HFF-Myc (cell line): ENCODE measurements around the gene NR2C2AP.
"Not testable (repeated sequence)": the region's sequence is repeated elsewhere in the genome, so short reads cannot be mapped to it uniquely, and the experiment has no call there.

ENCODE experiments used
- DNase-seq: peaks from one replicate; pipeline ENCODE4 v3.0.0-alpha.2; 2011; ENCODE audit warnings: low read depth; ENCODE audit errors: extremely low read depth
- H3K4me3 ChIP-seq: replicated peaks from 2 replicates; pipeline ENCODE4 v1.5.1; 2011; ENCODE audit warnings: low read depth, mild to moderate bottlenecking, control low read depth, low read length
- TF ChIP-seq, protein P1 (sequence below): IDR thresholded peaks from 2 replicates; pipeline ENCODE4 v1.5.1; 2012; ENCODE audit warnings: mild to moderate bottlenecking, low read depth, low read length, control low read depth; ENCODE audit errors: missing control alignments

The NR2C2AP gene

GRCh38 chr19:19185853-19186740 is 17.1 kb downstream of the NR2C2AP start:
- no peak for DNase-seq

DNA sequence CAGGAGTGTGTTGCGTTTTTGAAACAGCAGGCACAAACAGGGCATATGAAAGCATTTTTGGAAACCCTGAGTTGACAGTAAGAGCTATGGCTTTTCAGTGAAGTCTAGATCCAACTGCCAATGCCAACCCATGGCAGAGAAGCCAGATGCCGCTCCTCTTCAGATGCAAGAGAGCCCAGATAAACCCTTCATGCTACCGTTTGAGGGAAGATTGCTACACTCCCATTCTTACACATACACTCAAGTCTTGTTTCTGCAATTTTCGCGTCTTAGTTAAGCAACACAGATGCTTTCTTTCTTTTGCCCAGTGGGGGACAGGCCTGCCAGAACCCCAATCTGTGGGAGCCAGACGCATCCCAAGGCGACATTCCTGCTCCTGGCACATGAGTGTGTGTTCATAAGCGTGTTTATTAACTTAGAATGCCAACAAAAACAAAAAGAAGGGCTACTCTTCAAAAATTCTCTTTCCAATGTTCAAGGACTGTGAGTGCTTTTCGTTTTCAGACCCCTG is 21.7 kb downstream of the NR2C2AP start:
- no peak for DNase-seq
- TF ChIP-seq, protein P1, sequence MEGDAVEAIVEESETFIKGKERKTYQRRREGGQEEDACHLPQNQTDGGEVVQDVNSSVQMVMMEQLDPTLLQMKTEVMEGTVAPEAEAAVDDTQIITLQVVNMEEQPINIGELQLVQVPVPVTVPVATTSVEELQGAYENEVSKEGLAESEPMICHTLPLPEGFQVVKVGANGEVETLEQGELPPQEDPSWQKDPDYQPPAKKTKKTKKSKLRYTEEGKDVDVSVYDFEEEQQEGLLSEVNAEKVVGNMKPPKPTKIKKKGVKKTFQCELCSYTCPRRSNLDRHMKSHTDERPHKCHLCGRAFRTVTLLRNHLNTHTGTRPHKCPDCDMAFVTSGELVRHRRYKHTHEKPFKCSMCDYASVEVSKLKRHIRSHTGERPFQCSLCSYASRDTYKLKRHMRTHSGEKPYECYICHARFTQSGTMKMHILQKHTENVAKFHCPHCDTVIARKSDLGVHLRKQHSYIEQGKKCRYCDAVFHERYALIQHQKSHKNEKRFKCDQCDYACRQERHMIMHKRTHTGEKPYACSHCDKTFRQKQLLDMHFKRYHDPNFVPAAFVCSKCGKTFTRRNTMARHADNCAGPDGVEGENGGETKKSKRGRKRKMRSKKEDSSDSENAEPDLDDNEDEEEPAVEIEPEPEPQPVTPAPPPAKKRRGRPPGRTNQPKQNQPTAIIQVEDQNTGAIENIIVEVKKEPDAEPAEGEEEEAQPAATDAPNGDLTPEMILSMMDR: no peak
- H3K4me3 ChIP-seq: no peak overlapping the region

More at GRCh38 chr19:19185853-19186740, 17.1 kb downstream of the NR2C2AP start:
- TF ChIP-seq, protein P1: peak; percentile 79
- no peak overlapping the region for H3K4me3 ChIP-seq

- no peak overlapping the region for H3K4me3 ChIP-seq
- DNase-seq: no peak
- TF ChIP-seq, protein P1: no peak
Observed at GRCh38 chr19:19179548-19180441, 23.4 kb downstream of the NR2C2AP start.

DNA sequence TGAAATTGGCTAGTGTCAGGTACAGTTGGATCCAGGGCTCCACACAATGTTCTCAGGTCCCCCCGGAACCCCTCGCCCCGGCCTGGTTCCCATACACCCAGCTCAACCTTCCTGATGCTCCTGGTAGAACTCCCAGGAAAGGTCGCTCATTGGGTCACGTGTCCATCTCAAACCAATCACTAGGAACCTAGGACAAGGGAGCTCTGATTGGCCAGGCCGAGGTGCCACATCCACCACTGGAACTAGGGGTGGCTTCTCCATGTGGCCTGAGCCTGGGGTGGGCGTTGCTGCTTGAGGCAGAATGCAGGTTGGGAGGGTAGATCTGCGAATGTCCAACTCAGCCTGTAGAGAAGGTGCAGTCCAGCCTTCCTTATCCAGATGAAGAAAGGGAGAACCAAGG is 26.3 kb downstream of the NR2C2AP start:
- TF ChIP-seq, protein P1: no peak
- H3K4me3 ChIP-seq: no peak overlapping the region
- DNase-seq: no peak

GRCh38 chr19:19173243-19173642 is 30.0 kb downstream of the NR2C2AP start:
- DNase-seq, H3K4me3 ChIP-seq: not testable (repeated sequence)

- DNase-seq: no peak
- TF ChIP-seq, protein P1: no peak
- no peak overlapping the region for H3K4me3 ChIP-seq
Observed at GRCh38 chr19:19171821-19172532, 31.2 kb downstream of the NR2C2AP start.
